ENCODE results near the gene ACLY.
"Not testable (repeated sequence)": the region's sequence is repeated elsewhere in the genome, so short reads cannot be mapped to it uniquely, and the experiment has no call there.

ACLY gene

DNA sequence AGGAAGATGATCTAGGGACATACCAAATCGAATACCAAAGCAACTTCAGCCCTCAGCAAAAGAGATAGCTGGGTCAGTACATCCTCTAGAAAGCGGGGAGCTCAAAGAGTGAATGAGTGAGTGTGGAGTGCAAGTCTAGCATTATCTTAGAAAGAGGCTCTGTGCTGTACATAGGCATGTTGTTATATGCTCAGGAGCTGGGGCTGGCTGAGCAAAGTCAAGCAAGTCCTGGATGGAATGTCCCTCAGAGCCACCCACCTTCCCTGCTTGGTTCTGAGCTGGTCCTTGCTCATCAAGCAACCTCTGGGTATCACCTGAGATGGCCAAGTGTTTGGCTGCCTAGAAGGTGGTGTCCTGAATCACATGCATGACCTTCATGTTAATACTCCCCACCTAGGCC, 48.7 kb downstream of the ACLY start:
- no peak for DNase-seq

DNA sequence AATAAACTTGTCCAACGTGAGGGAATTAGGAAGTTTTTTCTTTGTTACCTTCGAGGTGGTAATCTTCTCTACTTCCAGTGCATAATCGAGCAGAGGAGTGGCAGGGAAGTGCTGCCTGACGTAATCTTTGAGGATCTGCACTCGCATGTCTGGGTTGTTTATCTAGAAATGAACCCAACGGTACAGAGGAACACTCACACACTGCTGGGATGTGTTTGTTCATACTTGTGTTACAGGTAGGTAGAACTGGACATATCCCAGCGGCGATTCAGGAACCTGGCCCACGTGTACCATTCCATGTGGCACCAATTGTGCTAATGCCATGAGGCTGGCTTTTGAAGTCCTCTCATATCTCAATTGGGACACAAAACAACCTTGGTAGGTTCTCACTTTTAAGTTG, 49.3 kb downstream of the ACLY start:
- no peak for DNase-seq

DNA sequence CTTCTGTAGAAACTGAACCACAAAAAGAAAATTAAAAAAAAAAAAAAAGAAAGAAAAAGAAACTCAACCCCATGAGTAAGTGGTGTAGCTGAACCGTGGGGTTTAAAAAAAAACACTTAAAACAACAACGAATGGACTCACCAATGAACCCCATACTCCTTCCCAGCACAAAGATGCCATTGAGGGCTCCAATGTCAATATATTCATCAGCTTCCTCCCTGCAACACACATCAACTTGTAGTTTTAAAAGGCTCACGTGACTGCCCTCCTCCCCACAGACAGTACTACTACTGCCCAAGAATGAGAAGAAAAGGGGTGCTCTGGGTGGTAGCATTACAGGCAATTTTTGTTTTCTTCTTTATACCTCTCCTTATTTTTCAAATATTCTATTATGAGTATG, 50.2 kb downstream of the ACLY start:
- no peak for DNase-seq

DNA sequence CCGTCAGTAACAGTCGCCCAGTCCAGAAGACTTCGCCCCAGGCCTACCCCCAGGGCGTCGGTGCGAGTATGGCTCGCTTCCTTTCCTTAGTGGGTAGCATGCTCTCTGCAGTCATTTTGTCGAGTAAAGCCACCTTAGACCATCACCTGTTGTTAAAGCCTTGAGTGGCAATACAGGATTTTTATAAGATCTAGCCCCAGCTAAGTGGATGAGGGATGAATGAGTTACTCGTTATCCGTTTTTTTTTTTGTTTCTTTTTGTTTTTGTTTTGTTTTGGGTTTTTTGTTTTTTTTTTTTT, 53.2 kb downstream of the ACLY start:
- no peak for DNase-seq

DNA sequence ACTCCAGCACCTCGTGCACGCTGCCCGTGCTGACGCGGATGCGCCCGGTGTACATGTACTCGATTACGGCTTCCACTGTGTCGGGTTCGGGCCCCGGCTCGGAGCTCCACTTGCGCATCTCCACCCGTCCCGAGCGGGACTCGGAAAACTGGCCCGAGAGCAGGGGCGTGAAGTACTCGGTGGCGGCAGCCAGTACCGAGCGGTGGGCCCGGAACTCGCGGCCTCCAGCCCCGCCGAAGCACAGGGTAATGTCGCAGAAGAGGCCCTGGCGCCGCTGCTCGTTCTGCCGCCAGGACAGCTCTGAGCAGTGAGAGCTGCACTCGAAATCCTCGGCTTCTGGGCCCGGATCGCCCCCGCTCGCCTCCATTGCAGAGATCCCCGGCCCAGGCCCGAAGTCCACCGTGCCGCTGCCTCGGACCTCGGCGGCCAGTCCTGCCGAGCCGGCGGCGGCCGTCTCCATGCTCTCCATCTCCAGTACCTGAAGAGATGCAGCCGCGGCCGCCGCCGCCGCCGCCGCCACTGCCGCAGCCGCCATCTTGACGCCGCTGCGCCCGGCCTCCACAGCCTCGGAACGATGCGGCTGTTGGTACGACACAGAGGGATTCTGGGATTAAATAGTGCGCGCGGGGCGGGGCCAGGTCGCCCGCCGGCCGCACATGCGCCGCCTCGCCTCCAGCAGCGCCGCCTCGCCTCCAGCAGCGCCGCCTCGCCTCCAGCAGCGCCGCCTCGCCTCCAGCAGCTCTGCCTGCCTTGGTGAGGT, 53.7 kb downstream of the ACLY start, which contains the start of gene KLHL11:
TSS of gene KLHL11 (minus strand) at position 588 of the 760 bp plus-strand sequence. CDS start at position 535, 53 bp downstream.
- peak; percentile 91 for DNase-seq

DNA sequence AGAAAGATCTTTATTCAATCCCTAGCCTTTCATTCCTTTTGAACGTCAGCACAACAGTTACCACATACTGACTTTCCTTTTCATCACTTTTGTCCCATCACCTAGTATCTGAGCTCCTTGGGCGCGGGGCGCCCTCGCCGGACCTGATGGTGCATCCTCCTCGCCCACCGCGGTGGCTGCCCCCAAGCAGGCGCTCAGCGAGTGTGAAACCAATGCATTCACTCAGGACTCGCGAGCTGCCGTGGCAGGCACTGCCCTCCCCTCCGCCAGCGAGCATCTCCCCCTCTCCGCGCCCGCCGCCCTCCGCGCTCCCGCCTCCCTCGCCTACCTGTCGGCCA, 54.3 kb downstream of the ACLY start:
- DNase-seq = no peak

DNA sequence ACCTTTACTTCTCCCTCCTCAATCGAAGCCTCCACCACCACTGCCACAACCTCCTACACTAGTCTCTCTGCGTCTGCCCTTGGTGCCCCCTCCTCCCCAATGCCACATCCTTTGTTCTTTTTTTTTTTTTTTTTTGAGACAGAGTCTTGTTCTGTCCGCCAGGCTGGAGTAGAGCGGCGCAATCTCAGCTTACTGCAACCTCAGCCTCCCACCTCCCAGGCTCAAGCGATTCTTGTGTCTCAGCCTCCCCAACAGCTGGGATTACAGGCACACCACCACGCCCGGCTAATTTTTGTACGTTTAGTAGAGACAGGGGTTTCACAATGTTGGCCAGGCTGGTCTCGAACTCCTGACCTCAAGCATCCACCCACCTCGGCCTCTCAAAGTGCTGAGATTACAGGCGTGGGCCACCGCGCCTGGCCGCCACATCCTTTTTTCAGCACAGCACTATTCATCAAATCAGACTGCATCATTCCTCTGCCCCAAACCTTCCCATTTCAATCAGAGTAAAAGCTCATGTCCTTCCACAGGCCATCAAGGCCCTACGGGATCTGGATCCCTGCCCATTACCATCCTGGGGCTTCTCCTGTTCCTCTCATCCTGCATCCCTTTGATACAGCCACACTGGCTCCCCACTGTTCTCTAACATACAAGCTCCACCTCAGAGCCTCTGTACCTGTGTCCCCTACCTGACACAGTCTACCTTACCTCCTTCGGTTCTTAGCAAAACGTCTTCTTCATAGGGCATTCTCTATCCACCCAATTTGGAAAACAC, 55.5 kb downstream of the ACLY start:
- no peak for DNase-seq

DNA sequence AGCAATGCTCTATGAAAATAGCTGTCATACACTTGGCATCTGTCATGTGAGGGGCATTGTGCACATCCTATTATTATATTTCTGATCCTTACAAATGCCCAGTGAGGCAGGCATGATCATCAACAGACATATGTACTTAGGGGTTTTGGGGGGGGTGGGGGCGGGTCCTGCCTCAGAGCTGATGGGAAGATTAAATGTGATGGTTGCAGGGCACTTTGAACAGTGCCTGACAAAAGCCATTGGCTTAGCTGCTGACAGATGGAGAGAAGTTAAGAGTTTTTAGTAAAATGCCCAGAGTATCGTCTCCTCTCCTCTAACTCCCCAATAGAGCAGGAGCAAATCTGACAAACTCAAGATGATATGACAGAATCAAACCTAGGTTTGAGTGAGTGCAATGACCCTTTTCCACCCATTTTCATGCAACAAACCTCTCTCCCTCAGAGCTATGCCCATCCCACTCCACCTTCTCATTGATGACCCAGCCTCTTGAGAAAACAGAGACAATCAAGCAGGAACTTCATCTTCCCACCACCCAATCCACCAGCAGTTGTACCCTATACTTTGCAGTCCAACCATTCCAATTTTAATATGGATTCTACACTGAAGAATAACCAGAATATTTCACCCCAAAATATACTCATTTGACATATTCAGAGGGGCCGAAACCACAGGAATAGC, 58.4 kb downstream of the ACLY start:
- no peak for DNase-seq

DNA sequence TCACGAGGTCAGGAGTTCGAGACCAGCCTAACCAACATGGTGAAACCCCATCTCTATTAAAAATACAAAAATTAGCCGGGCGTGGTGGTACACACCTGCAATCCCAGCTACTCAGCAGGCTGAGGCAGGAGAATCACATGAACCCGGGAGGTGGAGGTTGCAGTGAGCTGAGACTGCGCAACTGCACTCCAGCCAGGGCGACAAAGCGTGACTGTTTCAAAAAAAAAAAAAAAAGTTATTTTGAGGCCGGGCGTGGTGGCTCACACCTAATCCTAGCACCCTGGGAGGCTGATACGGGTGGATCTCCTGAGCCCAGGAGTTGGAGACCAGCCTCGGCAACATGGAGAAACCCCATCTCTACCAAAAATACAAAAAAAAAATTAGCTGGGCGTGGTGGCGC, 67.4 kb downstream of the ACLY start:
- not testable (repeated sequence) for DNase-seq

DNA sequence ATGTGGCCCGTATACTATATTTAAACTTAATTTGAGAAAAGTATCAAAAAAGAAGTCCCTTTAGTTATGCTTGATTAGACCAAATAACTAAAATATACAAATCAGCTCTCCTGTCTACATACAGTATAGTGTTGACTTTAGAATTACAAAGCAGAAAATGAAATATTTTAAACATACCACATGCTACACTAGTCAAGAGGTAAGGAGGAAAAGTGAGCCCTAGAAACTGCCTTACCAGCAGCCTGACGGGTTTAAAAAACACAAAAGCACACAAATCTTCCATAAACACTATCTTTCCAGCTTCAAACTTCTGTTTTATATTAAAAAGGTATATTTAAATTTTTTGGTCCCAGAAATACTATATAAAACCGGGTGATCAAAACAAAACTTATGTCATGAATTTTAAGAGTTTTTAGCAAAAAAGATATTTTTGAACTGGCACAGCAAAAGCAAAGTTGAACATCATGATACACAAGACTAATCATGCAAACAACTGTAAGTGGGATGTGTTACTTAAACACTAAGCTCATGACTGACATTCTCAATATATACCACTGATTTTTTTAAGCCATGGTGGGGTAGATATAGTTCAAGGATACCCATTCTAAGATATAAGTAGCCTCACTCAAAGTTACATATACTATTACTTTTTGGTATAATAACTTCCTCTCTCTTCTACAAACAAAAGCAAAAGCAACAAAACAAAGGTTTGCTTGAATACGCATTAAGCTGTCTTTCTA, 69.3 kb downstream of the ACLY start:
- no peak for DNase-seq

DNA sequence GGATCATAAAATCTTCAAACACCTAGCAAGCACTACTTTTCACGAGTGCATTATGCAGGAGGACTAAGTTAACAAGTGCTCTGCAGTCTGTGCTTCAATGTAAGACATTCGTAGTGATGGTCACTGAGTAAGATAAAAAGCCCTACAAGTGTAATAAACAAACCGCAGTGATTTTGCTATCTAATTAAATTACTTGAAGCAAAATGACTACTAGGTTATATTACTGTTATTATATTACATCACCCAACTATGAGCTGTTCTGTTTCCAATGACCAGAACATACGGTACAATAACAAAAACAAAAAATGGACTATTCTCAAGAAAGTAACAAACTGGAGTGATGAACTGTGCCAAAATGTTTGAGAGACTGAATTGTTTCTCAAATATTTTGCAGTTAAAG, 70.0 kb downstream of the ACLY start:
- DNase-seq = no peak

DNA sequence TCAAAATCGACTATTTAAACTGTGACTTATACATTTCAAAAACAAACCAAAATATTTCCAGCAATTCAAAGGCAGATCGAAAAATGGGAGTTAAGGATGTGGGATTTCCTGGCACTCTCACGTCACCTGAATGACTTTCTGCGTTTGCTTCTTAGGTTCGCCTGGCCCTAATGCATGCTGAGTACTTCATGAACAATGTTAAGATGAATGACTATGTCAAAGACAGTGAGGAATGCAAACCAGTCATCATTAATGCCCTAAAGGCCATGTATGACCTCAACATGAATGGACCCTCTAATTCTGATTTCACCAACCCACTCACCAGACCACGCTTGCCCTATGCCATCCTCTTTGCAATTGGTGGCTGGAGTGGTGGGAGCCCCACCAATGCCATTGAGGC, 73.8 kb downstream of the ACLY start:
- DNase-seq = no peak

DNA sequence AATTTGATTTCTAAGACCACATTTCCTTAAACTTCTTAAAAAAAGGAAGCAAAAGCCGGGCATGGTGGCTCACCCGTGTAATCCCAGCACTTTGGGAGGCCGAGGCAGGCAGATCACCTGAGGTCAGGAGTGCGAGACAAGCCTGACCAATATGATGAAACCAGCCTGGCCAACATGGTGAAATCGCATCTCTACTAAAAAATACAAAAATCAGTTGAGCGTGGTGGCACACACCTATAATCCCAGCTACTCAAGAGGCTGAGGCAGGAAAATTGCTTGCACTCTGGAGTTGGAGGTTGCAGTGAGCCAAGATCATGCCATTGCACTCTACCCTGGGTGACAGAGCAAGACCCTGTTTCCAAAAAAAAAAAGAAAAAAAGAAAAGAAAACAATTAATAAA, 78.0 kb downstream of the ACLY start:
- not testable (repeated sequence) for DNase-seq

DNA sequence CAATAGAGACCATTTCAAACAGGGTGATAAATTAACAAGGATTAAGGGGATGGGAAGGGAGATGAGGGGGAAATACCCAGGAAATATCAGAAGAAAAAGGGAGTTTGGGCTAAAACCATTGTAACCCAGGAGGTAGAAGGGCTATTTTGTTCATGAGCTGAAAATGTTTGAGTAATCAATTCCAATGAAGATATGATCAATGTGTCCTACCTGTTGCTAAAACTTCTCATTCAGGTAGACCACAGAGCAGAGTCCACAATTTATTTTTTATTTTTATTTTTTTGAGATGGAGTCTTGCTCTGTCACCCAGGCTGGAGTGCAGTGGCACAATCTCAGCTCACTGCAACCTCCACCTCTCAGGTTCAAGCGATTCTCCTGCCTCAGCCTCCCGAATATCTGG, 79.3 kb downstream of the ACLY start:
- DNase-seq = not testable (repeated sequence)

DNA sequence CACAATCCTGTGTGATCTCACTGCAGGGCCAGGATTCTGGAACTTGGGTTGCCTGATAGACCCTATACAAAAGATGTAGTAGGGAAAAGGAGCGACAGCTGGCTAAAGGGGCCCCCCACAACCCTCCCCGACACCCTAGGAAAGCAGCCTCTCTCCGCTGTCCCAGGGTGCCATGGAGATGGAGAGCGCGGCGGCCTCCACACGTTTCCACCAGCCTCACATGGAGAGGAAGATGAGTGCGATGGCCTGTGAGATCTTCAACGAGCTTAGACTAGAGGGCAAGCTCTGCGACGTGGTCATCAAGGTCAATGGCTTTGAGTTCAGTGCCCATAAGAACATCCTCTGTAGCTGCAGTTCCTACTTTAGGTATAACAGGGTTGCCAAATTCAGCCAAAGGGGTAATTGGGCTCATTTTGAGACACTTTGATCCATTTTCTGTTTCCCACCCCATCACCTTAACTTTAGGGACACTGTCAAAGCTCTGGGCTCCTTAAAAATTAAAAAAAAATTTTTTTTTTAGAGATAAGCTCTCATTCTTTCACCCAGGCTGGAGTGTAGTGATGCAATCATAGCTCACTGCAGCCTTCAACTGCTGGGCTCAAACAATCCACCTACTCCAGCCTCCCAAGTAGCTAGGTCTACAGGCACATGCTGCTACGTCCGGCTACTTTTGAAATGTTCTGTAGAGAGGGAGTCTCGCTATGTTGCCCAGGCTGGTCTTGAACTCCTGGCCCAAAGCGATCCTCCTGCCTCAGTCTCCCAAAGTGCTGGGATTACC, 80.8 kb downstream of the ACLY start, which contains the start of gene KLHL10:
TSS of gene KLHL10 (plus strand) at position 65 of the 778 bp plus-strand sequence. CDS start at position 173, 108 bp downstream.
- DNase-seq = no peak

DNA sequence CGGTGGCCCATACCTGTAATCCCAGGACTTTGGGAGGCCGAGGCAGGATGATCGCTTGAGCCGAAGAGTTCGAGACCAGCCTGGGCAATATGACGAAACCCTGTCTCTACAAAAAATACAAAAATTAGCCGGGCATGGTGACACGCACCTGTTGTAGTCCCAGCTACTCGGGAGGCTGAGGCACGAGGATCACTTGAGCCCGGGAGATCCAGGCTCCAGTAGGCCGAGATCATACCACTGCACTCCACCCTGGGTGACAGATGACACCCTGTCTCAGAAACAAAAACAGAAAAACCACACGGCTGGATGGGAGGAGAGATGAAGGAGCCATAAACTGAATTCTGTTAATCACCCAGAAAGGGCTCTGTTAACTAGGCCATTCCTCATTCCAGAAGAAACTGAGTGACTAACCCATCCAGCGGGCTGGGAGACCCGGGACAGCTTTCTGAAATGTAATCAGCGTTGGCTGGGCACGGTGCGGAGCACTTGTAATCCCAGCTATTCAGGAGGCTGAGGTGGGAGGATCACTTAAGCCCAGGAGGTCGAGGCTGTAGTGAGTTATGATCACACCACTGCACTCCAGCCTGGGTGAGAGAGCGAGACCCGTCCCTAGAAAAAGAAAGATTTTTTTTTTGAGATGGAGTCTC, 82.1 kb downstream of the ACLY start:
- no peak for DNase-seq

DNA sequence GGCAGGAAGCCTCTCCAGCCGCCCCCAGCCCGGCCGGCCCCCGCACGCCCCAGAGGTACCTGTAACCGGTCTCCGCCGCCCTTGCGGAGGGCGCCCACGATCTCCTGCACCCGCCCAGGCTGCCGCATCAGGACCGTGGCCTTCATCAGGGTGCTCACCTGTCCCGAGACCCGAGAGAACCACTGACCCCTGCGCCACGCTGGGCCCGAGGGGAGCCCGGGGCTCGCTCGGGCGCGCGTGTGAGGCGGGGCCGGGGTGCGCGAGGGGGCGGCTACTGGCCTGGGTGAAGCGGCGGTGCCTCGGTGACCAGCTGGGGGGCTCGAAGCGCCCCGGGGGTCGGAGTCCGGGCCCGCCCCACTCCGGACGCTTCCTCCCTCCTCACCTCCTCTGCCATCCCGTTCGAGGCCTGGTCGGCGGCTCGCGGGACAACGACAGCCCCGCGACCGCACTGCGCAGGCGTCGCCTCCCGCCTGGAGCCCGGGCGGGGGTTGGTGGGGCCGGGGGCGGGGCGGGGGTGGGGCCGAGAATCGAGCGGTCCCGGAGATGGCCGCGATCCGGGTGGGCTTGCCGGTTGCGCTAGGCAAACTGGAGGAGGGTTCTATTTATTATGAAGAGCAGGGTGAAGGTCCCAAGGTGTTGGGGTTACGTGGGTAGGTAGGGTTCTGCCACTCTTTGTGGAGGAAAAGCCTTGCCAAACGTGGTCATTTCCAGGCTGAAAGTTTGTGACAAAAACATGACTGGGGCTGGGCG, 82.8 kb downstream of the ACLY start, which contains the start of gene NT5C3B:
TSS of gene NT5C3B (minus strand) at position 433 of the 750 bp plus-strand sequence. CDS start at position 394, 39 bp downstream.
- DNase-seq = peak; percentile 28

DNA sequence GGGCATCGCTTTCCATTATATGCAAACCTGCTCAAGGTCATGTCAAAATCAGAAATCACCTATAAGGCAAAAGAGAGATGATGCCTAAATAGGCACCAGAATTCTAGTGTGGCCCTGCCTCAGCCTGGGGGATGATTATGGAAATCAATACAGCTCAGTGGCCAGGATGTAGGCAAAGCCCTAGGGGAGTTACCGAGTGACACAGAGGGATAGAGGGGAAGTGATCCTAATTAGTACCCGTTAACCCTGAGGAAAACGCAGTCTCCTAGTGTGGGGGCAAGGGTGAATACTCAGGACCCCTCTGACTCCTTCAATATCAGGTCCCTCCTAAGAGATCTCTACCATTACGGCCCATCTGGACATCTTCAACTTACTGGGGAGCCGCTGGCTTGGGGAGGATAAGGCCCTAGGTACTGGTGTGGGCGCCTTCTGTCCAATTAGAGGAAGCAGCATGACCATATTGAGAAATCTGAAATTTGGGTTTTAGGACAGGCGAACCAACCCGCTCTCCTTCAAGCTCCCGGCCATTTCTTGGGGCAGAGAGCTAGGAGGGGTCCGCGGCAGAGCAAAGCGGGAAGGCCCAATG, 83.4 kb downstream of the ACLY start:
- no peak for DNase-seq

DNA sequence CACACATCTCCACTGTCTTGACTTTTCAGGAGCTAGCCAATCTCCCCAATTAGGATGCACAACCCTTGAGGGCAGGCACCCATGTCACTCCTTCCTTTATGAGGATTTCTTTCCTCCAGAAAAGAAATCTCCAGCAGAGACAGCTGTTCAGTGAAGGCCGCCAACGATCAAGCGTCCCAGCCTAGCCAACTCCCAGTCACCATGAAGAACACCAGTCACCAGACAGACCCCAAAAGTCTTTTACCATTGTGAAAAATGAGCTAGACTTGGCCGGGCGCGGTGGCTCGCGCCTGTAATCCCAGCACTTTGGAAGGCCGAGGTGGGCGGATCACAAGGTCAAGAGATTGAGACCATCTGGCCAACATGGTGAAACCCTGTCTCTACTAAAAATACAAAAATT, 88.8 kb downstream of the ACLY start:
- DNase-seq = not testable (repeated sequence)

DNA sequence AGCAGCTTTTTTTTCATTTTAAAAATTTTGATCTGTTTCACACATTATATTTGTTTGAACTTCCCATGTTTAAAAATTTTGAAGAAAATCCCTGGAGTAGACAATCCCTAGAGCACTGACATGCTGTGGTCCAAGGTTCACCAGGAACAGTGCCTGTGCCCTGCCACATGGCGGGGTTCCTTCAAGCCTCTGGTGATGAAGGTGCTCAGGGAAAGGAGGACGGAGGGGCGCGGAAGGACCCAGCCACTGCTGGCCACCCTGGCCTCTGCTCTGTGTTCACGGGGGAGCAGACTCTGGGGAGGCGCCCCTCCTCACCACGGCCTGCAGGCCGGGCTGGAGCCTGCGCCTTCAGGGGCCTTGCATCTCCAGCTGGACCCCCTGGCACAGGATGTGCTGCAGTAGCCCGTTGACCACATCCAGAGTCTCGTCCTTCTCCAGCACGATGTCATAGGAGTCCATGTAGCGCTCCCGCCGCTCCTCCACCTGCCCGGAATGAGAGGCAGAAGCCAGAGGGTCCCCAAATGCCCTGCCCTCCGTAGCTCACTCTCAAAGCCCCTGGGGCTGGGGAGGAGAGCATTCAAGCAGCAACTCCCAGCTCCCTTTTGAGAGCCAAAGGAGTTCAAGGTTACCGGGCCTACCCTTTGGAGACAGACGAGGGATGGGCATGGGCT, 93.4 kb downstream of the ACLY start:
- DNase-seq = no peak

Data from NCI-H345 (cell line).